Measurements from ENCODE around the gene TMTC2.

The TMTC2 gene

DNA sequence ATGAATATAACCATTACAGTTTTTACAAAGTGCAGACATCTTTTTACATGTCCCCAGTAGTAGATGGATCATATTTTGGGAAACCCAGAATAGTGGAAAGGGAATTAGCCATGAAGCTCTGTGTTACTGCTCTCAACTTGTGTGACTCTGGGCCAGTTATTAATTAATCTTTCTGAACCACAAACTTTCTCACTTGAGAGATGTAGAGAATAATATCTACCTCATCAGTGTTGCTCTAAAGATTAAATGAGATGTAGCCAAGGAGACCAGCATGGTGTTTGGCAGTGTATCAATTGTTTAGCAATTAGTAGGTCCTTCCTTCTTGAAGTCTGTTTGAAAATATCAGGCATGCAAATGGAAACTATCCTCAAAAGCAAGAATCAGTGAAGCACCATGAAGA lies 169.2 kb downstream of the TMTC2 start:
- no peak for DNase-seq

DNA sequence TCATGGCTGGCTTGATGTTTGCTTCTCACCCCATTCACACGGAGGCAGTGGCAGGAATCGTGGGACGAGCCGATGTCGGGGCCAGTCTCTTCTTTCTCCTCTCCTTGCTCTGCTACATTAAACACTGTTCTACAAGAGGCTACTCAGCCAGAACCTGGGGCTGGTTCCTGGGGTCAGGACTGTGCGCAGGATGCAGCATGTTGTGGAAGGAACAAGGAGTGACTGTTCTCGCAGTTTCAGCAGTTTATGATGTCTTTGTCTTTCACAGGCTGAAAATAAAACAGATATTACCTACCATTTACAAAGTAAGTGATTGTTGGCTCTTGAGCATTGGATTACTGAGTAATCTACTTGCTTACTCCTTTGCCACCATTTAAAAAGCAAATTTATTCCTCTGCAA lies 170.6 kb downstream of the TMTC2 start:
- no peak for DNase-seq

DNA sequence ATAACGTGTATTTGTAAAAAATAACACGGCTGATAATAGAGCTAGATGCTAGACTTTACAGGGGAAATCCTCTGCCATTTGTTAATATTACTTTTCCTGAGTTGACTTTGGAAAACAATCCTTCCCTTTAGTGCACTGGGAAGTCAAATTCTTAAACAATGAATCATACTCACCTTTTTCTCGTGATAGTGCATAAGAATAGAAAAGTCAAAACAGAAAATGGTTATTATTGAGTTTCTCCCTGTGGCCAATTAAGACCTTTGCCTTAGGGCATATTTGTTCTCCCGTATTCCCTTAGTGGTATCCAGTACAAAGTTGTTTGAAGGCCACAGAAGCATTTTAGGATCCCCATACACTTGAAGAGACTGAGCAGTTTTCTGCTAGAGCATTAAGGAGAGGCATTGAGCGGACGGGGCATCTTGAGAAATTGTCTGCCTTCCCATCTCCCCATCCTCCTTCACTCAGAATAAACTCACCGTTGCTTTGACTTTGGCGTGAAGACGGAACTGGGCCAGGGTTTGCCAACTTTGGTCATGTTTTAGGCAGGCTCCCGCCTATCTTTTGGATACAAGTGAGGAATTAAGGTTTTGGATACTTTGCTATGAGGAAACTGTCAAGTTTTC lies 171.3 kb downstream of the TMTC2 start:
- DNase-seq = no peak

DNA sequence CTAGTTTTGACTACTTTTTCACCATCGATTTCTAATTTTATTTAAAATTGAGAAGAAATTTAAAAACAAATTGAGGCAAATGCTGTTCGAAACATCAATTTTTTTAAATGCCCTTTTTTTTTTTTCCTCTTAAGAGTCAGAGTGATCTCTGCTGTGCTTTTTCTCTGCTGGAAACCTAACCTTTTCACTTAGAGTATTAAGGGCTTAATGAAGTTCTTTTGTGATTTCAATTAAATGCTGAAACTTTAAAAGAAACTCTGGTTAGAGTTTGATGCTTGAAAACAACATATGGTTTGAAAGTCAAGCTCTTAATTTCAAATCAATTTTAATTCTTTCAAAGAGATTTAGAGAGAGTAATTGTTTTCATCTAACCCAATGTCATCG lies 171.8 kb downstream of the TMTC2 start:
- no peak for DNase-seq

DNA sequence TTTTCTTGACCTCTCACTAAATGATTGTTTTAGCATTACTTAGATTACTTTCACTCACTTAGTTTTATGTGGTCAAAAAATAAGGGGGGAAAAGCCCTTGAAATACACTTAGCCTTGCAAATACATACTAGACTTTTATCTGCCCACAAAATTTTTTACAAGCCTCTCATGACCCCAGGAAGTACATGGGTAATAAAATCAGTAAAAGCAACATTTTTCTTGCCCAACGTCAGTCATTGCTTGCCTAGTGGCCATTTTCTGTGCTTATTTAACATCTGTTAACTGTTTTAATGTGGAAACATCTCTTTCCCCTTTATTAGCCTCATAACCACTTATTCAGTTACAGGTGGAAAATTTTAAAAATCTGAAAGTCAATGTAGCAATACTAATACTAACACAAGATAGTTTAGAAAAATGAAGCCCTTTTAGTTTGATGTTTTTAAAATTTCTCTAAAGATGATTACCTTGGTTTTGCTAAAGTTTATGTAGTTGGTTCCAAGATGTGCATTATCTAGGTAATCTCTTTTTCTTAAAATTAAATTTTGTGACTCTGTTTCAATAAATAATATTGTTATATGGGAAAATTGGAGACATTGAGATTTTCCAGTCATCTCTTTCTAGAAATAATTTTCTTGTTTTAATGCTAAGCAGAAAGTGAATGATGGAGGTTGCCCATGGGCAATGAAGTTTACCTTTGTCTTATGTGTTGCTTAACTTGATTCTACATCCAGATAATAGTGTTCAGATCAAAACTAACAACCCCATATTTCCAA lies 175.5 kb downstream of the TMTC2 start:
- DNase-seq = no peak

DNA sequence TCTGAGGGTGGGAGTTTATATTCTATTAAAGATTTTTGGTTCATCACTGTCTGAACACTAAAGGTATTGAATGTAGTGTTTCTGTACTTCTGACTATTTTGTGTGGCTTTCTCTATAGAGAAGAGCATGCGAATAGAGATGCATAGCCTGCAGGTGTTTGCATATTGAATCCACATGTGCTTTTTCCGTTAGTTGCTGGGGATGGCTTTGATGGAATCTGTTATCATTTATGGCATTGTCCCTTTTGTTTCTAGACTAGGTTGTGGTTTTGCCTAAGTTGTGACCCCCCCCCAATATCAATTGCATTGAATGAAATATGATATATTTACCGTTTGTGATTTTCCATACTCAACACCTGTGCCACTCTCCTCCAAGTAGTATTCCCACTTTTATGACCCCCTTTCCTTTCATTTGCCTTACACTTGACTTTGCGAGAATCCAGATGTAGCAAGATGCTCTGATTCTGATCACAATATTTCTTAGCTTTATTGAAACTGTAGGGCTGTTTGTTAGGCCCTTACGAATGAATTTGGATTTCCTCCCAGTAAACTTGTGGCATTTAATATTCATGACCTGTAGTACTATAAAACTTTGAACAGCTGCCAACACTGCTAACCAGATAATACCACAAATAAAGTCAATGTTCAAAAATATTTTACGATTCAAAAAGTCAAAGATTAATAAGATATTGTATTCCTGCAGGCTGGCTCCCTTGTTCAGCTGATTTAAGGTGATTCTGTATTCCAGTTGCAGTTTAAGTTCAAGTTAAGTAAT lies 176.4 kb downstream of the TMTC2 start:
- DNase-seq = no peak

DNA sequence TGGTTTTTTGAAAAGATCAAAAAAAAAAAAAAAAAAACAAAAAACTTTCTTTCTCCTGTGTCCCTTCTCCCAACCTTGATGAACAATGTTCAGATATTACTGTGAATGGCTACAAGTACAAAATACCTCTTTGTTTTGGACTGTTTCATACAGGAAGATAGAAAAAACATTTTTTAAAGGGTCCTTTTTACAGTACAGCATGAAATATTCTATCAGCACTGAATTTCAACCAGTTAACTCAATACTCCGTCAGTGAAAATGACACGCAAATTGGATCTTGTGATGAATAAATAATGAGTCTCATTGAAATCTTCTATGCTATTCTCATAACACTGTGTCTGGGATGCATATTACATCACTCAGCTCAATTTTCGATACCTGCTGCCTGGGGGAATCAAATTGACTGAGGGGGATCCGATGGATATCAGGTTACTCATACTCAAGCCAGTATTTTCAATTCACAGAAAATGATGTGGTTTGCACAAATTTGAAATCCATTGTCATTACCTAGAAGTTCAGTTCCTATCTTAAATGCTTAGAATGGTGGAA lies 179.6 kb downstream of the TMTC2 start:
- DNase-seq = no peak

DNA sequence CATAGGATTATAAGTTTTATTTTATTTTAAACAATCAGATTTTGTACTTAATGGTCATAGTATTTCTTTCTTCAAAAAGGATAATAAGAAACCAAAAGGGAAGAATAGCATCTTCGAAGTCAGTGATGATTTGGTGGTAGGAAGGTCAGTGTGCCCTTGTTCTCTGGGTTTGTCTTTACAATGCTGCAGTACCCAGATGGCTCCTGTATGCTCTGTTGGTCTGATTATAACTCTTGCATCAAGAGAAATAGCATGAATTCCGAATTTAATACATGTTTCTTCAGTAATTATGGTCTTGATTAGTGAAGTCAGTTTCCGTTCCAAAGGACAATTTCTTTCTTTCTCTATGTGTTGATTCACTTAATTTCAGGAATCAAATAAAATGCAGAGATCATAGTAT lies 180.2 kb downstream of the TMTC2 start:
- no peak for DNase-seq

DNA sequence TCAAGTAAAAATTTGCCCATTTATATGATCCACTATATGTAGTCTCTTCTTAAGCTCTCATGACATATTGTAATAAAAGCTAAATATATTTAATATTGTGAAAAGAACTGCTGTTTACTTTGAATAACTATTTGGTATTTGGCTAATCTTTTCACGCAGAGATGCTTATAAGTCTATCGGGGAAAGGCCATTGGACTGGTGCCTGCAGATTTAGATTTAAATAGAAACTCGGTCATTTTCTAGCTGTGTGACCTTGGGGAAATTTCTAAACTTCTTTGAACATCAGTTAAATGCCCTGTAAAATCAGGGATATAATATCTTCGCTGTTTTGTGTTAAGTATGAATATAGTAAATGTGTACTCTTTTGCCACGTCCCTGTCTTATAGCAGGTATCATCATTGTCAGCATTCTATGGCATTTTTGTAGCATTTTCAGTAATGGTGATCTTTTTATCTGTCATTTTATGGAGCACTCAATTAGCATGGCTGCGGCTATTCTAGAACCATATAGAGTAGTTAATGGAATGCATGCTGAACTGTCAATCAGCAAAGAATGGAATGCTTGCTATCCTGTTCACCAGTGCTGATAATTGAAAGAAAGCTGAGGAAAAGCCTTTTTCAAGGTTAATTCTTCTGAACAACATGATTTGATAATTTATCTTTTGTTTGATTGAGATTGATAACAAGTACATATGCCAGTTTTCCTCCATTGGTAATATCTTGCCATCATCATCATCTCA lies 181.2 kb downstream of the TMTC2 start:
- DNase-seq = no peak

DNA sequence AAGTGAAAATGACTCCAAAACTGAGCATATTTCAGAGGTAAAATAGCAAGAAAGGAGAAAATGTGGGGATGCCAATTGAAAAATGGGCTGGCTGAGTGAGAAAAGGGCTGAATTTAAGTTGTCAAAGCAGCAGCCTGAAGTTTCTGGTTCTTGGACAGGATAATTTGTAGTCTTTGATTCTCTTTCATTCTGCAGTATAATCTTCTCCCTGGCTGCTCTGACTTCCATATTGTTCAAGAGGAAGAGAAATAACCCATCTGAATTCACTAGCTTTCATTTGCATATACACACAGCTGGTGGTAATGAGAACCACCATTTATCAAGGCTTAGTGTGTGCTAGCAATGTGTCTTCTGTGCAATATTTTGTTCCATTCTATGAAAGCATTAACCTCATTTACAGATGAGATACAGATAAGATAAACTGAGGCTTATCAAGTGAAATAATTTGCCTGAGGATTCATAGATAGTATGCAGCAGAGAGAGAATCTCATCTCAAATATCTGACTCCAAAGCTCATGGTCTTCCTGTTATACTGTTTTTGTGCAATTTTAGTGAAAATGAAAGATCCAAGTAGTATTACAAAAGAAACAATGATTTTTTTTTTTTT lies 184.2 kb downstream of the TMTC2 start:
- no peak for DNase-seq

DNA sequence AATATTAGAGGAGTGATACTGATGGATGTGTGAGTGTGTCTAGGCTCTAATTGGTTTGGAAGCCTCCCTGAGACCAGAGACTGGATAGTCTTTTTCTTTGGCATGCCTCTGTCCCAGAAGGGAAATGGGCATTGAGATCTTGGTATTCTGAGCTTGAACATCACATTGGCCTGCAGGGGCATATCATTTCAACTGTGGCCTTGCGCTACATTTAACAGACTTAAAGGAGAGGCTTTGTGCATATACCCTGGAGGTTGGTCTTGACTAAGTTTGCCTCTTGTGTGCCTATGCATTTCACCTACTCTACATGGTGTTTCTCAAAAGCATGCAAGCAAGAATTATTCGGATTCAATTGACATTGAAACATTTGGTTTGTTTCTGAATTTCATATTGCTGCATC lies 185.4 kb downstream of the TMTC2 start:
- no peak for DNase-seq

DNA sequence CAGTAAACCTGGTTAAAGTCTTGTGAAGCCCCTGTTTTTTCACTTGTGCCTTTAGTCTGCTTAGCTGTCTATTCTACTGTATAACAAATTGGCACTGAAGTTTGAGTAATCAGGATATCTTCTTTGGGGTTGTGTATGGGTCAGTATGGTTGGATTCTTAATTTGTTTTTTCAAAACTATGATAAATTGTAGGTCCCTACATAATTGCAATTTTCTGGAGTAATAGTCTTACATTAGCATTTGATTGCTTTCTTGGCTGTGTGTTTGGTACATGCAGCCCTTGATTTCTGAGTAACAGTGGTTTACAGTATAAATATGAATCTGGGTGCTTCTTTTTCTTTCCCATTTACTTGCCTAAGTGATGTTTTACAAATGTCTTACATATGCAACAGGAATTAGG lies 186.6 kb downstream of the TMTC2 start:
- no peak for DNase-seq

DNA sequence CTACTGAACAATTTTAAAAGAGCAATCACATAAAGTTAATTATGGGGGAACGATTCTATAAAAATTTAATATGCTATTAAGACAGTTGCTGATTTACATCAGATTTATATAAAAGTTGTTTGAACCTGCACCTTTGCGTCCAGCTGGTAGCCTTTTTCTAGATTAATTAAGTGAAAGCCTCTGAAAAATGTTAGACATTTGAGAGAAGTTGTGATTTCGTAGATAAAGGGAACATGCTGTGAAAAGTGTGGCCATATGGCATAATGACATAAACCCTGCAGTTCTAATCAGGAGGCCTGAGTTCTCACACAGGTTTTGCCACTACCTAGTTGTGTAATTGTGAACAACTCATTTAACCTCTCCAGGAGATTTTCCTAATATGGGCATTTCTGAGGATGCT lies 187.2 kb downstream of the TMTC2 start:
- DNase-seq = peak; percentile 54

DNA sequence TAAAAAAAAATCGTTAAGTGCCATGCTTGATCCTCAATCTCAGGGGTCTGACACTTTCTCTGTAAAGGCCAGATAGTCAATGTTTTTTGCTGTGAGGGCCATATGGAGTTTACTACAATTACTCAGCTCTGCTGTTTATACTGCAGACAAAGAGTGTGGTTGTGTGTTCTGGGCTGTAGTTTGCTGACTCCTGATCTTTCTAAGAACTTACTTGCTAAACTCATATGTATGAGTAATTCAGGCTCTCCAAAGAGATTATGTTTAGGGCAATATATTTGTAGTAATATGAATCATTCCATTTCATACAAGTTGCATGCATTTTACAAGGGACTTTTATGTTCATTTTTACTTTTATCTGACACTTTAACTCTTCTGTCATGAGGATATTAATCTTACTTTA lies 188.2 kb downstream of the TMTC2 start:
- no peak for DNase-seq

DNA sequence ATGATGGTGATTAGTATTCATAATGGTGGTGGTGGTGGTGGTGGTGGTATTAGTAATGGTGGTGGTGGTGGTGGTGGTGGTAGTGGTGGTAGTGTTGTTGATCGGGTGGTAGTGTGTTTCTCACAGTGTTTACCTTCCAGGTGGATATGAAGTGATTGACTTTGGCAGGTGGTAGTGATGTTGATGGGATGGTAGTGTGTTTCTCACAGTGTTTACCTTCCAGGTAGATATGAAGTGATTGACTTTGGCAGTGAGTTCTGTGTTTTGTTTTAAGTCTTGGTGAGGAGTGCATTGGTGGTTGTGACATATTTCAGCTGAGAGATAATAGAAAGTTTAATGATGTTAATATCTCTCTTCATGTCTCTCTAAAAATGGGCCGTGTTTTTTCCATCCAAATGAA lies 189.4 kb downstream of the TMTC2 start:
- no peak for DNase-seq

DNA sequence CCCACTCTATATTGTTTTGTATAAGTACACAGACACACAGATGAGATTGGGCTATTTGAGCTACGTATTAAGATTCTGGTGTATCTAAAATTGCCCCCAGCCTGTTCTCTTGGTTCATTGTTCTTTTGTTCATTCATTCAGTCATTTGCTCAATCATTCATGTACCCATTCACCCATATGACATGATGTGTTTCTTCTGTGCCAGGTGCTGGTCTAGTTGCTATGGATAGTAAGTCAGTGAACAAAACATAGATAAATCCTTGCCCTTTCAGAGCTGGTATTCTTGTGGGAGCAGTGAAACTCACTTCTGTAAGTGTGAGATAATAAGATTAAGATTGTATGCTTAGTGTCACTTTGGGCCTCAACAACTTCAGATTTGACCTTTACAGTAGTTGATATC lies 191.3 kb downstream of the TMTC2 start:
- DNase-seq = no peak

DNA sequence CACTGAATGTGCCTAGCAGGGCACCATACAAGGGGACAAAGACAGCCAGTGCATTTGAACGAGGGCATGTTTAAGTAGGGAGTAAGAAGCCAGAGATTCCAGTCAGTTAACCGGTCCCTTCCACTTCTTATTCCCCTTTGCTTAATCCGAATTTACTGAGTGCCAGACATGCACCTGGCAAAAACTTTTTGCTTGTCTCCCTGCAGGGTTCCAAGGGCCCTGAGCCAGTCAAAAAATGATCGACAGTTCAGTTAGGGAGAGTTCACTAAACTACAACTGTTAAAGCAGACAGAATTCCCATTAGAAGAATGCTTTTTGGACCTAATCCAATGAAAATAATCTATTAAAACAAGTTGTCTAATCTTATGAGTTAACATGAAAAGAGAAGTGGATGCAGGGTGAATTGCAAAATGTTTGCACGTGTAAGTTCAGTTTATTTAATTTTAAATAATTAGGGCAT lies 193.8 kb downstream of the TMTC2 start:
- DNase-seq = no peak

DNA sequence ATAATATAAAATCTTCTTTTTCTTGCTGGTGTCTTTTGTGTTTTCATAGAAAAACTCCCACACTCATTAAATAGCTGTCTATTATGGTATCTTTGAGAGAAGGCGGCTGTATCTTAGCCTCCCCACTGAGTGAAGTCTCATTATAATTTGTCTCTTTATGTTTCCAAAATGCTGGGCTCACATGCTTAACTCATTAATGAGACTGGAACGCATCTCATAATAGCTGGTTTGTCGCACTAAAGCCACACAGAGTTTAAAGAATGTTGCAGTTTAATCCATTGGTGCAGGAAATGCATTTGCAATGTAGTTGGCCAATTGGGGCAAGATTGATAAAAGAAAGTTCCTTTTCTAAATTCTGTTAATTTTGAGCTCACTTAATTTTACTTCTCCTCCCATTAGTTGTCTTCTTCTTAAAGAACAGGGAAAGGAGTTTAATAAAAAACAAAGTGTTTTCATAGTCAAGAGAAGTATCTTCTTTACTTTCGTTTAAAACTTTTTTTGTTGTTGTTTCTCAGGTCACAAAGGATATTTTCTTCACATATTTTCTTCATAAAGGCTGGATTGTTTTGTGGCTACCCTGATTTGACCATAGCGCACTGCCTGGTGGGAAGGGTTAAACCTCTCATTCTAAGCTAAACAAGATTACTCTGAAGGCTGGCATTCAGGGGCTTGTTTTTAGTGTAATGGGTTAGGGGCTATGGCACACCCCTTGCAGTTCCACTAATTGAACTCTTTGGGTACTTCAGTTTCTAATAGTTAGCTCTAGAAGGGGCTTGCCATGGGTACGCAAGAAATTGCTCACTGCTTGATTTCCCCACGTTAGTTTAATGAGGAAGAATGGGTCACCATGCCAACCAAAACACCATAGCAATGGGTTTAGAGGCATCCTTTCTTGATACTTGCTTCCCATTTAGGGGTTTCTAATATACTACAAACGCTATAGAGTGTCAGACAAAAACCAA lies 197.0 kb downstream of the TMTC2 start:
- DNase-seq = no peak

DNA sequence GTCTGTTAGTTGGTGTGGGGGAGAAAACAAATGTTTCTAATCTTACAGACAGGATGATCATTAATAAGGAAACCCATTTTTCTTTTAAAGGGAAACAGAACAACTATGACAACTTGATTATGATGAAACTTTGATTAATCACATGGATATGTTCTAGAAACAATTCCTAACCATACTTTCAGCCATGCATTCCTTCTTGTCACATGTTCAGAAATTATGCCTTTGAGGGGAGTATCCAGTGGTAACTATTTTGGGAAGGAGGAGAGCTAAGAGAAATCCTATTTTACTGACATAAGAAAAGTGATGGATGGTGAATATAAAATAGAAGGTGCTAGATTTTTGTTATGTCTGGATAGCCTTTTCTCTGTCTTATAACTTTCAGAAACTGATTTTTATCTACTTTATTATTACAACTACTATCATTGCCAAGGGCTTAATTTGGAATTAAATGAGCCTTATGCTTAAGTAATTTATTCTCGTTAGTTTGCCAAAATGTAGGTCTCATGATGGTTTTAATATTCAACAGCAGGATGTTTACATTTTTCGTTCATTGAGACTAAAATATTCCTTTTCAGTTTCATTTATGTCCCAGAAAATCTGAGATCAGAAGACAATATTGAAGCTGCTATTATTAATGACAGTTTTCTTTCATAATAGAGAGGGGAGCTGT lies 200.1 kb downstream of the TMTC2 start:
- DNase-seq = no peak

DNA sequence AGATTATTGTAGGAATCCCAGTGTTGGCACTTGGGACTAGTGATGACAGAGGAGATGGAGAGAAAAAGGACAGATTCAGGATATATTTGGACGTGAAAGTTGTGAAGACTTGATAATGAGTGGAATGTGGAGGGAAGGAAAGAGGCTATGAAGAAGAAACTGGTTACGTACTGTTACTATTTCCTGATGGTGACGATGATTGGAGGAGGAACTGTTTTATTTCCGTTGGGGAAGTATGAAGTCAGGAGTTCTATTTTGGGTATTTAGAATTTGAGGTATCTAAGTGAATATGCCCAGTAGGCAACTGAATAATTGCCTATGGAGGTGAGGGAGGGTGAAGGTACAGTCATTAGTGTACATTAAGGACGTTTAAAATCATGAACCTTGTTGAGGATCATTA lies 207.2 kb downstream of the TMTC2 start:
- no peak for DNase-seq

DNA sequence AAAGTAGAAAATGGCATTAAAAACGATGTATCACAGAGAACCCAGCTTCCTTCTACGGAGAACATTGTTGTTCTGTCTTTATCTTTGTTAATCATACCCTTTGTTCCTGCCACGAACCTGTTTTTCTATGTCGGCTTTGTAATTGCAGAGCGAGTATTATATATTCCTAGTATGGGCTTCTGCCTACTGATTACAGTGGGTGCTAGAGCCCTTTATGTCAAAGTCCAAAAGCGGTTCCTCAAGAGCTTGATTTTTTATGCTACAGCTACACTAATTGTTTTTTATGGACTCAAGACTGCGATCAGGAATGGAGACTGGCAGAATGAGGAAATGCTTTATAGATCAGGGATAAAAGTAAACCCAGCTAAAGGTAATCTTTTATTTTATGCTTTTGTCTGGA lies 209.6 kb downstream of the TMTC2 start:
- DNase-seq = no peak
